ENCODE measurements around the gene RPTOR. TPM values are rescaled to one million over a fixed set of nuclear protein-coding genes. Genes with fewer than 3 reads are reported as not detected.

RPTOR gene
- total RNA-seq, 1 donor from 2014 or later, result 62.4 TPM

GRCh38 chr17:80931421-80932265 lies 387.0 kb downstream of the RPTOR start:
- no peak for DNase-seq (ENCODE audit: low spot score)
- H3K4me1 Mint-ChIP-seq (ENCODE audit: low read depth), result peaks cover 12% of the 10 kb centered on the region
- no peaks in the 10 kb centered on the region for H3K9me3 Mint-ChIP-seq
- no peak overlapping the region for H3K4me3 Mint-ChIP-seq (ENCODE audit: low read depth)
- H3K27me3 Mint-ChIP-seq (ENCODE audit: low read depth), result no peaks in the 10 kb centered on the region
- intact Hi-C loops (cut with micrococcal nuclease), result no loop called here
- peaks cover 50% of the 10 kb centered on the region for H3K36me3 Mint-ChIP-seq (ENCODE audit: low read depth)
- no peak overlapping the region for H3K27ac Mint-ChIP-seq

- DNase-seq (ENCODE audit: low spot score), result no peak
- H3K36me3 Mint-ChIP-seq (ENCODE audit: low read depth), result peaks cover 50% of the 10 kb centered on the region
- H3K4me3 Mint-ChIP-seq (ENCODE audit: low read depth), result no peak overlapping the region
- H3K4me1 Mint-ChIP-seq (ENCODE audit: low read depth), result peaks cover 42% of the 10 kb centered on the region
- H3K27ac Mint-ChIP-seq, result peak overlapping the region; percentile 43
- no peaks in the 10 kb centered on the region for H3K9me3 Mint-ChIP-seq
- intact Hi-C loops (cut with micrococcal nuclease), result loop anchor here (5.0 kb wide), 2 partner anchors 43 to 58 kb away; no protein-coding TSS in a partner anchor
- no peaks in the 10 kb centered on the region for H3K27me3 Mint-ChIP-seq (ENCODE audit: low read depth)
Measured at GRCh38 chr17:80935526-80935925, 390.9 kb downstream of the RPTOR start.

- Mint-ChIP-seq H3K4me1 (ENCODE audit: low read depth) (peaks cover 42% of the 10 kb centered on the region), H3K9me3 (no peaks in the 10 kb centered on the region), H3K36me3 (ENCODE audit: low read depth) (peaks cover 51% of the 10 kb centered on the region), H3K27ac (no peak overlapping the region), H3K27me3 (ENCODE audit: low read depth) (no peaks in the 10 kb centered on the region), H3K4me3 (ENCODE audit: low read depth) (no peak overlapping the region)
- no peak for DNase-seq (ENCODE audit: low spot score)
- intact Hi-C loops (cut with micrococcal nuclease), result loop anchor here (5.0 kb wide), 2 partner anchors 44 to 59 kb away; no protein-coding TSS in a partner anchor
Measured at GRCh38 chr17:80936218-80936617, 391.6 kb downstream of the RPTOR start.

GRCh38 chr17:80936723-80937122 lies 392.1 kb downstream of the RPTOR start:
- Mint-ChIP-seq H3K9me3 (no peaks in the 10 kb centered on the region), H3K27me3 (ENCODE audit: low read depth) (no peaks in the 10 kb centered on the region), H3K4me3 (ENCODE audit: low read depth) (no peak overlapping the region), H3K27ac (no peak overlapping the region), H3K36me3 (ENCODE audit: low read depth) (peaks cover 51% of the 10 kb centered on the region), H3K4me1 (ENCODE audit: low read depth) (peaks cover 42% of the 10 kb centered on the region)
- DNase-seq (ENCODE audit: low spot score), result no peak
- intact Hi-C loops (cut with micrococcal nuclease), result loop anchor here (5.0 kb wide), 2 partner anchors 44 to 59 kb away; no protein-coding TSS in a partner anchor

- Mint-ChIP-seq H3K4me1 (ENCODE audit: low read depth) (peaks cover 42% of the 10 kb centered on the region), H3K27me3 (ENCODE audit: low read depth) (no peaks in the 10 kb centered on the region), H3K9me3 (no peaks in the 10 kb centered on the region), H3K27ac (peak overlapping the region; percentile 79), H3K36me3 (ENCODE audit: low read depth) (peaks cover 51% of the 10 kb centered on the region), H3K4me3 (ENCODE audit: low read depth) (peak overlapping the region; percentile 38)
- no peak for DNase-seq (ENCODE audit: low spot score)
- intact Hi-C loops (cut with micrococcal nuclease), result loop anchor here (5.0 kb wide), 2 partner anchors 45 to 60 kb away; no protein-coding TSS in a partner anchor
Measured at GRCh38 chr17:80937462-80938381, 393.1 kb downstream of the RPTOR start.

GRCh38 chr17:80938556-80938955 lies 393.9 kb downstream of the RPTOR start:
- Mint-ChIP-seq H3K4me1 (ENCODE audit: low read depth) (peaks cover 42% of the 10 kb centered on the region), H3K4me3 (ENCODE audit: low read depth) (peak overlapping the region; percentile 38), H3K36me3 (ENCODE audit: low read depth) (peaks cover 50% of the 10 kb centered on the region), H3K27ac (peak overlapping the region; percentile 79), H3K9me3 (no peaks in the 10 kb centered on the region), H3K27me3 (ENCODE audit: low read depth) (no peaks in the 10 kb centered on the region)
- intact Hi-C loops (cut with micrococcal nuclease), result loop anchor here (5.0 kb wide), 2 partner anchors 46 to 61 kb away; no protein-coding TSS in a partner anchor
- DNase-seq (ENCODE audit: low spot score), result peak; percentile 69

GRCh38 chr17:80939151-80940145 lies 394.8 kb downstream of the RPTOR start:
- no peaks in the 10 kb centered on the region for H3K9me3 Mint-ChIP-seq
- H3K27ac Mint-ChIP-seq, result peak overlapping the region; percentile 79
- H3K4me3 Mint-ChIP-seq (ENCODE audit: low read depth), result peak overlapping the region; percentile 35
- H3K36me3 Mint-ChIP-seq (ENCODE audit: low read depth), result peaks cover 51% of the 10 kb centered on the region
- DNase-seq (ENCODE audit: low spot score), result no peak
- intact Hi-C loops (cut with micrococcal nuclease), result loop anchor here (5.0 kb wide), 2 partner anchors 47 to 62 kb away; no protein-coding TSS in a partner anchor
- H3K27me3 Mint-ChIP-seq (ENCODE audit: low read depth), result no peaks in the 10 kb centered on the region
- H3K4me1 Mint-ChIP-seq (ENCODE audit: low read depth), result peaks cover 42% of the 10 kb centered on the region

GRCh38 chr17:80940171-80941123 lies 395.8 kb downstream of the RPTOR start:
- Mint-ChIP-seq H3K9me3 (no peaks in the 10 kb centered on the region), H3K27ac (no peak overlapping the region), H3K4me3 (ENCODE audit: low read depth) (no peak overlapping the region), H3K36me3 (ENCODE audit: low read depth) (peaks cover 52% of the 10 kb centered on the region), H3K4me1 (ENCODE audit: low read depth) (peaks cover 41% of the 10 kb centered on the region), H3K27me3 (ENCODE audit: low read depth) (no peaks in the 10 kb centered on the region)
- no peak for DNase-seq (ENCODE audit: low spot score)
- intact Hi-C loops (cut with micrococcal nuclease), result no loop called here

GRCh38 chr17:80941171-80941570 lies 396.5 kb downstream of the RPTOR start:
- intact Hi-C loops (cut with micrococcal nuclease), result no loop called here
- Mint-ChIP-seq H3K27ac (no peak overlapping the region), H3K27me3 (ENCODE audit: low read depth) (no peaks in the 10 kb centered on the region), H3K4me1 (ENCODE audit: low read depth) (peaks cover 35% of the 10 kb centered on the region), H3K4me3 (ENCODE audit: low read depth) (no peak overlapping the region), H3K9me3 (no peaks in the 10 kb centered on the region), H3K36me3 (ENCODE audit: low read depth) (peaks cover 55% of the 10 kb centered on the region)
- DNase-seq (ENCODE audit: low spot score), result no peak

GRCh38 chr17:80941743-80942422 lies 397.2 kb downstream of the RPTOR start:
- no peak for DNase-seq (ENCODE audit: low spot score)
- H3K27me3 Mint-ChIP-seq (ENCODE audit: low read depth), result no peaks in the 10 kb centered on the region
- peaks cover 28% of the 10 kb centered on the region for H3K4me1 Mint-ChIP-seq (ENCODE audit: low read depth)
- intact Hi-C loops (cut with micrococcal nuclease), result no loop called here
- no peak overlapping the region for H3K27ac Mint-ChIP-seq
- no peak overlapping the region for H3K4me3 Mint-ChIP-seq (ENCODE audit: low read depth)
- no peaks in the 10 kb centered on the region for H3K9me3 Mint-ChIP-seq
- H3K36me3 Mint-ChIP-seq (ENCODE audit: low read depth), result peaks cover 60% of the 10 kb centered on the region
